Ishikawa (cell line): ENCODE data around the gene RSPH9.

Experiments
- CEBPB ChIP-seq: IDR thresholded peaks from 2 replicates; pipeline ENCODE4 v1.6.1; 2012
- CREB1 ChIP-seq: IDR thresholded peaks from 2 replicates; pipeline ENCODE4 v1.6.1; 2012; ENCODE audit warnings: low read depth
- EGR1 ChIP-seq: IDR thresholded peaks from 2 replicates; pipeline ENCODE4 v1.6.1; 2012
- EP300 ChIP-seq: IDR thresholded peaks from 2 replicates; pipeline ENCODE4 v1.6.1; 2012; ENCODE audit warnings: borderline replicate concordance
- FOXM1 ChIP-seq: IDR thresholded peaks from 2 replicates; pipeline ENCODE4 v1.6.1; 2012; ENCODE audit warnings: low read depth, borderline replicate concordance
- NFIC ChIP-seq: IDR thresholded peaks from 2 replicates; pipeline ENCODE4 v1.6.1; 2012
- RAD21 ChIP-seq: IDR thresholded peaks from 2 replicates; pipeline ENCODE4 v1.6.1; 2012; ENCODE audit warnings: low read depth
- TAF1 ChIP-seq: IDR thresholded peaks from 2 replicates; pipeline ENCODE4 v1.6.1; 2012; ENCODE audit warnings: low read depth, mild to moderate bottlenecking
- TCF12 ChIP-seq: IDR thresholded peaks from 2 replicates; pipeline ENCODE4 v1.6.1; 2012; ENCODE audit warnings: low read depth
- TEAD4 ChIP-seq: IDR thresholded peaks from 2 replicates; pipeline ENCODE4 v1.6.1; 2012
- YY1 ChIP-seq: IDR thresholded peaks from 2 replicates; pipeline ENCODE4 v1.6.1; 2012; ENCODE audit warnings: low read depth
- ZBTB7A ChIP-seq: IDR thresholded peaks from 2 replicates; pipeline ENCODE4 v1.6.1; 2012; ENCODE audit warnings: low read depth
- TF ChIP-seq, protein P1 (sequence below): IDR thresholded peaks from 2 replicates; pipeline ENCODE4 v1.6.1; 2012; ENCODE audit warnings: low read depth, mild to moderate bottlenecking
- TF ChIP-seq, protein P2 (sequence below): IDR thresholded peaks from 2 replicates; pipeline ENCODE4 v1.6.1; 2012
- TF ChIP-seq, protein P3 (sequence below): IDR thresholded peaks from 2 replicates; pipeline ENCODE4 v1.6.1; 2012

The RSPH9 gene, protein sequence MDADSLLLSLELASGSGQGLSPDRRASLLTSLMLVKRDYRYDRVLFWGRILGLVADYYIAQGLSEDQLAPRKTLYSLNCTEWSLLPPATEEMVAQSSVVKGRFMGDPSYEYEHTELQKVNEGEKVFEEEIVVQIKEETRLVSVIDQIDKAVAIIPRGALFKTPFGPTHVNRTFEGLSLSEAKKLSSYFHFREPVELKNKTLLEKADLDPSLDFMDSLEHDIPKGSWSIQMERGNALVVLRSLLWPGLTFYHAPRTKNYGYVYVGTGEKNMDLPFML

DNA sequence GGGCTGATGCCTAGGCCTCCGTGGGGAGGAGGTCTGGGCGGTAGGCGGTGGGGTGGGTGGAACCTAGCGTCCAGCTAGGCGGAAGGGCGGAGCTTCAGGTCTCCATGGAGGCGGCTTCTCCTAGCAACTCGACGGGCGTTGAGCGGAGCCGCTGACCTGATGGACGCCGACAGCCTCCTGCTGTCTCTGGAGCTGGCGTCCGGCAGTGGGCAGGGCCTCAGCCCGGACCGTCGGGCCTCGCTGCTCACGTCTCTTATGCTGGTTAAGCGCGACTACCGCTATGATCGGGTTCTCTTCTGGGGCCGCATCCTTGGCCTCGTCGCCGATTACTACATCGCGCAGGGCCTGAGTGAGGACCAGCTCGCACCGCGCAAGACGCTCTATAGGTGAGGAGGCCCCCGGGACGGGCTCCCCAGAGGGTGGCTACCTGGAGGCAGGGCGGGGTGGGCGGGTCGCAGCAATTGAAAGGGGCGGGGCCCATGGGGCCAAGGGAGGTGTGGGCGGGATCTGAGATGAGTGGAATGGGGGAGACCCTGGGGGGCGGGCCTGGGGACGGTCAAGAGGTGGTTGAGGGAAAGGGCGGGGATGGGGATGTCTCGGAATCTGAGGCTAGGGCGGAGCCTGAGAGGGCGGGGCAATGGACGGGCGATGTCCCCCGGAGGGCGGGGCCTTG, at the start of gene RSPH9:
Gene RSPH9 (plus strand): TSS at position 97 of the 673 bp plus-strand sequence. CDS start 63 bp downstream, at position 160.
- no peak for TF ChIP-seq FOXM1
- no peak for TF ChIP-seq TEAD4
- TF ChIP-seq YY1: no peak
- TF ChIP-seq RAD21: no peak
- no peak for TF ChIP-seq CEBPB
- TF ChIP-seq, protein P1, sequence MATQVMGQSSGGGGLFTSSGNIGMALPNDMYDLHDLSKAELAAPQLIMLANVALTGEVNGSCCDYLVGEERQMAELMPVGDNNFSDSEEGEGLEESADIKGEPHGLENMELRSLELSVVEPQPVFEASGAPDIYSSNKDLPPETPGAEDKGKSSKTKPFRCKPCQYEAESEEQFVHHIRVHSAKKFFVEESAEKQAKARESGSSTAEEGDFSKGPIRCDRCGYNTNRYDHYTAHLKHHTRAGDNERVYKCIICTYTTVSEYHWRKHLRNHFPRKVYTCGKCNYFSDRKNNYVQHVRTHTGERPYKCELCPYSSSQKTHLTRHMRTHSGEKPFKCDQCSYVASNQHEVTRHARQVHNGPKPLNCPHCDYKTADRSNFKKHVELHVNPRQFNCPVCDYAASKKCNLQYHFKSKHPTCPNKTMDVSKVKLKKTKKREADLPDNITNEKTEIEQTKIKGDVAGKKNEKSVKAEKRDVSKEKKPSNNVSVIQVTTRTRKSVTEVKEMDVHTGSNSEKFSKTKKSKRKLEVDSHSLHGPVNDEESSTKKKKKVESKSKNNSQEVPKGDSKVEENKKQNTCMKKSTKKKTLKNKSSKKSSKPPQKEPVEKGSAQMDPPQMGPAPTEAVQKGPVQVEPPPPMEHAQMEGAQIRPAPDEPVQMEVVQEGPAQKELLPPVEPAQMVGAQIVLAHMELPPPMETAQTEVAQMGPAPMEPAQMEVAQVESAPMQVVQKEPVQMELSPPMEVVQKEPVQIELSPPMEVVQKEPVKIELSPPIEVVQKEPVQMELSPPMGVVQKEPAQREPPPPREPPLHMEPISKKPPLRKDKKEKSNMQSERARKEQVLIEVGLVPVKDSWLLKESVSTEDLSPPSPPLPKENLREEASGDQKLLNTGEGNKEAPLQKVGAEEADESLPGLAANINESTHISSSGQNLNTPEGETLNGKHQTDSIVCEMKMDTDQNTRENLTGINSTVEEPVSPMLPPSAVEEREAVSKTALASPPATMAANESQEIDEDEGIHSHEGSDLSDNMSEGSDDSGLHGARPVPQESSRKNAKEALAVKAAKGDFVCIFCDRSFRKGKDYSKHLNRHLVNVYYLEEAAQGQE: no peak
- TF ChIP-seq, protein P2, sequence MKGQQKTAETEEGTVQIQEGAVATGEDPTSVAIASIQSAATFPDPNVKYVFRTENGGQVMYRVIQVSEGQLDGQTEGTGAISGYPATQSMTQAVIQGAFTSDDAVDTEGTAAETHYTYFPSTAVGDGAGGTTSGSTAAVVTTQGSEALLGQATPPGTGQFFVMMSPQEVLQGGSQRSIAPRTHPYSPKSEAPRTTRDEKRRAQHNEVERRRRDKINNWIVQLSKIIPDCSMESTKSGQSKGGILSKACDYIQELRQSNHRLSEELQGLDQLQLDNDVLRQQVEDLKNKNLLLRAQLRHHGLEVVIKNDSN: no peak
- TF ChIP-seq EGR1: no peak
- no peak for TF ChIP-seq TCF12
- TF ChIP-seq TAF1: no peak
- TF ChIP-seq ZBTB7A: no peak
- TF ChIP-seq CREB1: no peak
- no peak for TF ChIP-seq EP300

DNA sequence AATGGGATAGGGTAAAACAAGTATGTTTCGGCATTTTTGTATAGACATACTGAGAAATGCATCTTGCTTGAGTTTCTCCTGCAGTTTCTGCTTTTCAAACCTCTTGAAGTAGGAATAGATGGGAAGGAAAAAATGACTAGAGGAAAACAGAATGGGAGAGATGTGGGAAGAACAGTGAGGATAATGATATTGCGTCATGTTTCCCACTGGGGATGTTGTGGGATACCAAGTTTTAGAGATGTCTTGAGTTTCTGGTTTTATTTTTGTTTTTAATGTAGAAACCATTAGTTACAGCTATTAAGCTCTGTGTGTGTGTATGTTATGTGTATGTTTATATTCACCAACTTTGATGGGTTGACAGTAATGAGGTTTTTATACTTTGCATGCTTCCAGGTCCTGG, 44.2 kb upstream of the RSPH9 start:
- TF ChIP-seq EP300 (no peak), TEAD4 (no peak), TCF12 (no peak), ZBTB7A (no peak), NFIC (no peak), TAF1 (no peak), CEBPB (no peak), RAD21 (no peak), YY1 (no peak), CREB1 (no peak), EGR1 (no peak), FOXM1 (no peak)
- TF ChIP-seq, protein P1: no peak
- TF ChIP-seq, protein P2: no peak
- TF ChIP-seq, protein P3, sequence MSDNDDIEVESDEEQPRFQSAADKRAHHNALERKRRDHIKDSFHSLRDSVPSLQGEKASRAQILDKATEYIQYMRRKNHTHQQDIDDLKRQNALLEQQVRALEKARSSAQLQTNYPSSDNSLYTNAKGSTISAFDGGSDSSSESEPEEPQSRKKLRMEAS: no peak

DNA sequence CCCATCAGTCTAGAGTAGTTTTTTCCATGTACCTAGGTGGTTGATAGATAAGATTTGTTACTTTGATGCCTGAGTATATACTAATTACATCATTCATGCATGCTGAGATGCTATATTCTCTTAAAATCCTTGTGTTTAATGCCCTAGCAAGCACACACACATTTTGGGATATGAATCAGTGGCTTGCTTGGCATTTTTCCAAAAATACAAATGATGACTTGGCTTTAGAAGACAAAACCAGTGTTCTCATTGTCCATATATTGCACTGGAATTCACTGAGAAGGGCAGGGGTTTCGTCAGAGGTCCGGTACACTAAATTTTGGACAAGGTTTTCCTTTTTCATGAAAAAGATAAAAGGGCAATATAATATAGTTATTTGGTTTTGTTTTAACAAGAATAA, 40.7 kb upstream of the RSPH9 start:
- TF ChIP-seq FOXM1 (no peak), YY1 (no peak), NFIC (no peak; the same call in 1 of the 2 replicates), EGR1 (no peak), TAF1 (no peak), TCF12 (no peak), CREB1 (no peak), ZBTB7A (no peak), EP300 (no peak), TEAD4 (no peak)
- TF ChIP-seq, protein P3: no peak
- TF ChIP-seq, protein P1: no peak
- TF ChIP-seq, protein P2: no peak
